ENCODE data around the gene ZNF740. TPM values are rescaled to one million over a fixed set of nuclear protein-coding genes. Genes with fewer than 3 reads are reported as not detected.

Gene ZNF740
- total and polyA plus RNA-seq, 2 of the 4 experiments (the other 2 are of a cell fraction), result 13.1 to 14.0 TPM

GRCh38 chr12:53173085-53173715 is 7.3 kb upstream of the ZNF740 start:
- DNase-seq (peak; percentile 53), ATAC-seq (ENCODE audit: low read depth) (peak; percentile 50)
- H3K56ac ChIP-seq (ENCODE audit: extremely low read depth, insufficient read depth, low read length), result no peak overlapping the region
- H4K91ac ChIP-seq (ENCODE audit: insufficient read depth, low read depth, low read length), result peak overlapping the region; percentile 61
- peak overlapping the region; percentile 60 for H2AK9ac ChIP-seq (replicated peaks; ENCODE audit: low read depth, low read length, poor library complexity)
- H2BK120ac ChIP-seq (ENCODE audit: low read depth, low read length), result peak overlapping the region; percentile 11
- H3K9me3 ChIP-seq (ENCODE audit: control insufficient read depth, insufficient read depth, low read length), result no peaks in the 10 kb centered on the region
- peaks cover 22% of the 10 kb centered on the region for H3K9me1 ChIP-seq (ENCODE audit: insufficient read depth, low read length)
- peak overlapping the region; percentile 92 for H2BK5ac ChIP-seq (ENCODE audit: low read depth, low read length, poor library complexity, severe bottlenecking)
- H3K4ac ChIP-seq (ENCODE audit: low read depth, low read length), result peak overlapping the region; percentile 80
- H4K8ac ChIP-seq (ENCODE audit: low read depth in 2 of 2, low read length in 2 of 2), result peak overlapping the region; percentile 62 to 81; a peak in 2 of 4 replicates
- peak overlapping the region; percentile 10; the same call in 1 of the 2 replicates for H3K4me2 ChIP-seq (ENCODE audit: low read depth, low read length)
- peak overlapping the region; percentile 72 for H3K23ac ChIP-seq (ENCODE audit: low read depth, low read length)
- peaks cover 19% of the 10 kb centered on the region for H3K4me1 ChIP-seq (ENCODE audit: control insufficient read depth, insufficient read depth, low read length)
- H2AK5ac ChIP-seq (ENCODE audit: low read depth, low read length), result peak overlapping the region; percentile 15; the same call in 1 of the 2 replicates
- peaks cover 0 to 26% of the 10 kb centered on the region in 2 experiments; a peak in 2 of 4 replicates for H3K79me1 ChIP-seq (ENCODE audit: low read depth in 1 of 2, low read length in 2 of 2)
- WGBS, 2 experiments (ENCODE audit: extremely low coverage in 2 of 2, insufficient read length in 1 of 2), result no CpG with 5 or more reads among the region's 10 CpGs
- CTCF ChIA-PET, result interaction anchor here (1.5 kb wide), 1 partner anchor 14 kb away, joined by 6 read pairs; no protein-coding TSS in a partner anchor
- H3K4me3 ChIP-seq (ENCODE audit: insufficient read depth, low read depth, low read length), result no peak overlapping the region
- in situ Hi-C loops (cut with MboI; ENCODE audit: low sequenced_read_pairs), result no loop called here
- H3K18ac ChIP-seq (ENCODE audit: low read depth, low read length), result peak overlapping the region; percentile 81; the same call in 1 of the 2 replicates
- H4K20me1 ChIP-seq (ENCODE audit: insufficient read depth, low read length), result no peaks in the 10 kb centered on the region
- TF ChIP-seq RCOR1 (IDR thresholded peaks at IDR 0.05; ENCODE audit: insufficient replicate concordance, low read length) (no peak), MXI1 (IDR thresholded peaks at IDR 0.05; ENCODE audit: borderline replicate concordance, low read depth, low read length) (no peak), MAFK (IDR thresholded peaks at IDR 0.05; ENCODE audit: low read depth, low read length) (no peak), CEBPB (IDR thresholded peaks at IDR 0.05; ENCODE audit: low read depth, low read length) (no peak), POLR2A (IDR thresholded peaks at IDR 0.05; ENCODE audit: low read depth, low read length) (no peak)
- H3K14ac ChIP-seq (replicated peaks; ENCODE audit: low read depth, low read length), result peak overlapping the region; percentile 87
- POLR2A ChIA-PET (ENCODE audit: unreplicated experiment), result interaction anchor here (0.6 kb wide), 1 partner anchor 12 kb away, joined by 28 read pairs; no protein-coding TSS in a partner anchor
- peaks cover 20% of the 10 kb centered on the region for H3K36me3 ChIP-seq (ENCODE audit: control insufficient read depth, insufficient read depth, low read length)
- intact Hi-C loops (cut with micrococcal nuclease), result no loop called here
- H3K27me3 ChIP-seq (ENCODE audit: control insufficient read depth, insufficient read depth, low read length), result no peaks in the 10 kb centered on the region
- dilution Hi-C loops (cut with HindIII; ENCODE audit: low sequenced_read_pairs, unreplicated experiment), result no loop called here
- H2BK20ac ChIP-seq (ENCODE audit: low read depth, low read length), result 0 out of 2 replicates have a peak overlapping the region, but pooled peaks have one; percentile 65
- H3K27ac ChIP-seq (ENCODE audit: insufficient read depth, low read length), result peak overlapping the region; percentile 57
- peak overlapping the region; percentile 9 for H3K9ac ChIP-seq (ENCODE audit: low read depth, low read length)
- H2AFZ ChIP-seq (replicated peaks; ENCODE audit: low read length, poor library complexity), result peak overlapping the region; percentile 92
- BruUV-seq (replicated peaks), result no TSS peak
- peak overlapping the region; percentile 94 for H4K5ac ChIP-seq (ENCODE audit: low read depth, low read length)
- no peak overlapping the region for H2BK15ac ChIP-seq (ENCODE audit: low read depth, low read length)
